ENCODE measurements around the gene GPR18. TPM values are rescaled to one million over a fixed set of nuclear protein-coding genes. Genes with fewer than 3 reads are reported as not detected.

Gene GPR18
- total and polyA plus RNA-seq, 3 donors from 2014 or later: 8.5 to 18.0 (median 16.6) TPM

GRCh38 chr13:99279637-99280036 is 21.5 kb upstream of the GPR18 start:
- 94 to 96% methylated on average over 2 of the region's 2 CpGs for WGBS, 2 donors
- Histone ChIP-seq H3K27ac (no peak overlapping the region), H3K4me3 (no peak overlapping the region), H3K36me3 (ENCODE audit: low read depth, missing control alignments) (no peaks in the 10 kb centered on the region), H3K27me3 (no peaks in the 10 kb centered on the region), H3K4me1 (peaks cover 28% of the 10 kb centered on the region), H3K9me3 (no peaks in the 10 kb centered on the region)
- no peak for DNase-seq
- TF ChIP-seq CTCF (IDR thresholded peaks at IDR 0.05) (no peak), POLR2A (IDR thresholded peaks at IDR 0.05) (no peak)
- intact Hi-C loops (cut with DNase I; ENCODE audit: low total_unique reads): no loop called here

GRCh38 chr13:99278843-99279242 is 20.7 kb upstream of the GPR18 start:
- no peak overlapping the region for H3K4me3 ChIP-seq
- TF ChIP-seq CTCF (IDR thresholded peaks at IDR 0.05) (no peak), POLR2A (IDR thresholded peaks at IDR 0.05) (no peak)
- H3K4me1 ChIP-seq: peaks cover 21% of the 10 kb centered on the region
- H3K27ac ChIP-seq: no peak overlapping the region
- WGBS, 2 donors: 95 to 100% methylated on average over 3 of the region's 3 CpGs
- no peaks in the 10 kb centered on the region for H3K9me3 ChIP-seq
- DNase-seq: no peak
- no peaks in the 10 kb centered on the region for H3K36me3 ChIP-seq (ENCODE audit: low read depth, missing control alignments)
- intact Hi-C loops (cut with DNase I; ENCODE audit: low total_unique reads): no loop called here
- H3K27me3 ChIP-seq: no peaks in the 10 kb centered on the region

GRCh38 chr13:99278200-99278599 is 20.0 kb upstream of the GPR18 start:
- H3K36me3 ChIP-seq (ENCODE audit: low read depth, missing control alignments): no peaks in the 10 kb centered on the region
- intact Hi-C loops (cut with DNase I; ENCODE audit: low total_unique reads): no loop called here
- 75 to 94% methylated on average over 5 of the region's 5 CpGs for whole genome bisulfite sequencing, 2 donors

GRCh38 chr13:99277629-99278028 is 19.4 kb upstream of the GPR18 start:
- no peak for TF ChIP-seq CTCF (IDR thresholded peaks at IDR 0.05)
- TF ChIP-seq POLR2A (IDR thresholded peaks at IDR 0.05): no peak
- H3K36me3 ChIP-seq (ENCODE audit: low read depth, missing control alignments): no peaks in the 10 kb centered on the region
- no peak overlapping the region for H3K4me3 ChIP-seq
- no peak overlapping the region for H3K27ac ChIP-seq
- H3K4me1 ChIP-seq: peaks cover 14% of the 10 kb centered on the region
- H3K9me3 ChIP-seq: no peaks in the 10 kb centered on the region
- intact Hi-C loops (cut with DNase I; ENCODE audit: low total_unique reads): no loop called here
- H3K27me3 ChIP-seq: no peaks in the 10 kb centered on the region
- 84 to 98% methylated on average over 4 of the region's 4 CpGs for WGBS, 2 donors
- DNase-seq: no peak

More at GRCh38 chr13:99278200-99278599, 20.0 kb upstream of the GPR18 start:
- DNase-seq: no peak
- Histone ChIP-seq H3K4me1 (peaks cover 19% of the 10 kb centered on the region), H3K4me3 (no peak overlapping the region), H3K9me3 (no peaks in the 10 kb centered on the region), H3K27me3 (no peaks in the 10 kb centered on the region), H3K27ac (no peak overlapping the region)
- TF ChIP-seq POLR2A (IDR thresholded peaks at IDR 0.05): no peak
- no peak for TF ChIP-seq CTCF (IDR thresholded peaks at IDR 0.05)

- 92 to 100% methylated on average over 1 to 2 of the region's 2 CpGs for WGBS, 2 donors
These were observed 18.5 kb upstream of the GPR18 start for GRCh38 chr13:99276706-99277105.

More at GRCh38 chr13:99276706-99277105, 18.5 kb upstream of the GPR18 start:
- intact Hi-C loops (cut with DNase I; ENCODE audit: low total_unique reads): no loop called here
- Histone ChIP-seq H3K27me3 (no peaks in the 10 kb centered on the region), H3K9me3 (no peaks in the 10 kb centered on the region), H3K4me1 (peaks cover 5% of the 10 kb centered on the region), H3K4me3 (no peak overlapping the region), H3K36me3 (ENCODE audit: low read depth, missing control alignments) (no peaks in the 10 kb centered on the region), H3K27ac (no peak overlapping the region)
- TF ChIP-seq POLR2A (IDR thresholded peaks at IDR 0.05) (no peak), CTCF (IDR thresholded peaks at IDR 0.05) (no peak)
- DNase-seq: no peak
